Thyroid gland (tissue), 4 donors: Measurements from ENCODE around the gene CDKN1B.

Experiments used
- POLR2A ChIP-seq, 2 donors: fragments of 450-650 bp; IDR thresholded peaks; one replicate each; pipeline ENCODE4 v1.6.1; 2017; ENCODE audit warnings: antibody characterized with exemption in 2 of 2, mild to moderate bottlenecking in 2 of 2, moderate library complexity in 1 of 2
- TF ChIP-seq, protein P1 (sequence below), 6 experiments: fragments of 200-600 bp in 3 of 6; fragments of 450-650 bp in 3 of 6; sonication (generic) in 3 of 6; IDR thresholded peaks; one replicate each; pipeline ENCODE4 v1.5.1; 2016 to 2019; ENCODE audit warnings: antibody characterized with exemption in 6 of 6, mild to moderate bottlenecking in 2 of 6, inconsistent platforms in 1 of 6, moderate library complexity in 1 of 6

DNA sequence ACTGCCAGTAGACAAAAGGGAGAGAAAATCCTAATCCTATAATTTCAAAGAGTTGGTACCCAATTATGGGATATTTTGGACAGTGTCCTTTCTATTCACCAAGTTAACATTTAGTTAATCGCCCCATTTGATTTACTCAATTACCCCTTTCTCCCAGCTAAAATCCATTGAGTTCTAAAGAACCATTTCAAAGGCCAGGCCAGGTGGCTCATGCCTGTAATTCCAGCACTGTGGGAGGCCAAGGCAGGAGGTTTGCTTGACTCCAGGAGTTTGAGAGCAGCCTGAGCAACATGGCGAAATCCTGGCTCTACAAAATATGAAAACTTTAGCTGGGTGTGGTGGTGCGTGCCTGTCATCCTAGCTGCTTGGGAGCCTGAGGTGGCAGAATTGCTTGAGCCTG, 15.7 kb upstream of the CDKN1B start:
- TF ChIP-seq, protein P1, sequence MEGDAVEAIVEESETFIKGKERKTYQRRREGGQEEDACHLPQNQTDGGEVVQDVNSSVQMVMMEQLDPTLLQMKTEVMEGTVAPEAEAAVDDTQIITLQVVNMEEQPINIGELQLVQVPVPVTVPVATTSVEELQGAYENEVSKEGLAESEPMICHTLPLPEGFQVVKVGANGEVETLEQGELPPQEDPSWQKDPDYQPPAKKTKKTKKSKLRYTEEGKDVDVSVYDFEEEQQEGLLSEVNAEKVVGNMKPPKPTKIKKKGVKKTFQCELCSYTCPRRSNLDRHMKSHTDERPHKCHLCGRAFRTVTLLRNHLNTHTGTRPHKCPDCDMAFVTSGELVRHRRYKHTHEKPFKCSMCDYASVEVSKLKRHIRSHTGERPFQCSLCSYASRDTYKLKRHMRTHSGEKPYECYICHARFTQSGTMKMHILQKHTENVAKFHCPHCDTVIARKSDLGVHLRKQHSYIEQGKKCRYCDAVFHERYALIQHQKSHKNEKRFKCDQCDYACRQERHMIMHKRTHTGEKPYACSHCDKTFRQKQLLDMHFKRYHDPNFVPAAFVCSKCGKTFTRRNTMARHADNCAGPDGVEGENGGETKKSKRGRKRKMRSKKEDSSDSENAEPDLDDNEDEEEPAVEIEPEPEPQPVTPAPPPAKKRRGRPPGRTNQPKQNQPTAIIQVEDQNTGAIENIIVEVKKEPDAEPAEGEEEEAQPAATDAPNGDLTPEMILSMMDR (IDR thresholded peaks at IDR 0.05) = no peak
- TF ChIP-seq POLR2A (IDR thresholded peaks at IDR 0.05) = no peak
